ENCODE measurements around the gene SORCS2.

The SORCS2 gene

GRCh38 chr4:7286798-7287197 is 94.5 kb downstream of the SORCS2 start:
- Histone ChIP-seq H3K36me3 (ENCODE audit: control insufficient read depth in 1 of 2, insufficient read depth in 2 of 2, low read length in 2 of 2) (no peaks in the 10 kb centered on the region), H2AK5ac (ENCODE audit: low read length) (no peak overlapping the region), H2BK120ac (ENCODE audit: insufficient read depth, low read length, poor library complexity) (no peak overlapping the region), H3K27ac (ENCODE audit: low read depth, low read length) (no peak overlapping the region), H3K18ac (ENCODE audit: low read length) (no peak overlapping the region), H3K27me3 (ENCODE audit: insufficient read depth, low read length) (no peaks in the 10 kb centered on the region), H3K4me1 (ENCODE audit: control insufficient read depth in 1 of 2, insufficient read depth in 2 of 2, low read length in 2 of 2) (peaks cover 1 to 2% of the 10 kb centered on the region in 2 experiments), H2BK5ac (ENCODE audit: low read depth, low read length, poor library complexity) (no peak overlapping the region), H3K79me2 (ENCODE audit: control insufficient read depth, insufficient read depth, low read length, poor library complexity) (no peaks in the 10 kb centered on the region), H3K79me1 (ENCODE audit: low read length) (peaks cover 1% of the 10 kb centered on the region), H4K8ac (ENCODE audit: low read depth, low read length) (no peak overlapping the region), H3K14ac (ENCODE audit: low read length) (no peak overlapping the region), H4K12ac (ENCODE audit: low read depth, low read length) (no peak overlapping the region), H4K91ac (ENCODE audit: low read depth, low read length) (no peak overlapping the region), H3K9me3 (ENCODE audit: insufficient read depth, low read depth, low read length) (peaks cover 4% of the 10 kb centered on the region), H3K4me3 (ENCODE audit: low read depth, low read length) (no peak overlapping the region), H3K4ac (ENCODE audit: low read depth, low read length) (no peak overlapping the region), H2AFZ (ENCODE audit: insufficient read depth, low read length, poor library complexity) (no peak overlapping the region), H3K4me2 (ENCODE audit: low read length) (no peak overlapping the region), H2BK12ac (ENCODE audit: low read length) (no peak overlapping the region), H3K9ac (ENCODE audit: low read length) (no peak overlapping the region), H3K23ac (ENCODE audit: low read length) (no peak overlapping the region)
- no CpG with 5 or more reads among the region's 7 CpGs for WGBS (ENCODE audit: extremely low coverage, insufficient coverage, insufficient read length)
- no peak for DNase-seq

GRCh38 chr4:7287274-7287917 is 95.1 kb downstream of the SORCS2 start:
- no peak overlapping the region for H3K14ac ChIP-seq (ENCODE audit: low read length)
- no peak overlapping the region for H3K9ac ChIP-seq (ENCODE audit: low read length)
- H3K4ac ChIP-seq (ENCODE audit: low read depth, low read length) = no peak overlapping the region
- no peak for DNase-seq
- H3K4me3 ChIP-seq (ENCODE audit: low read depth, low read length) = no peak overlapping the region
- H3K4me2 ChIP-seq (ENCODE audit: low read length) = no peak overlapping the region
- no peak overlapping the region for H3K27ac ChIP-seq (ENCODE audit: low read depth, low read length)
- no peak overlapping the region for H4K12ac ChIP-seq (ENCODE audit: low read depth, low read length)
- H3K36me3 ChIP-seq (ENCODE audit: control insufficient read depth in 1 of 2, insufficient read depth in 2 of 2, low read length in 2 of 2) = no peaks in the 10 kb centered on the region
- no peak overlapping the region for H2AFZ ChIP-seq (ENCODE audit: insufficient read depth, low read length, poor library complexity)
- H3K9me3 ChIP-seq (ENCODE audit: insufficient read depth, low read depth, low read length) = peaks cover 4% of the 10 kb centered on the region
- H2BK120ac ChIP-seq (ENCODE audit: insufficient read depth, low read length, poor library complexity) = no peak overlapping the region
- no peak overlapping the region for H4K91ac ChIP-seq (ENCODE audit: low read depth, low read length)
- no peaks in the 10 kb centered on the region for H3K79me1 ChIP-seq (ENCODE audit: low read length)
- no peak overlapping the region for H2BK12ac ChIP-seq (ENCODE audit: low read length)
- no peak overlapping the region for H3K18ac ChIP-seq (ENCODE audit: low read length)
- no peak overlapping the region for H4K8ac ChIP-seq (ENCODE audit: low read depth, low read length)
- H2BK5ac ChIP-seq (ENCODE audit: low read depth, low read length, poor library complexity) = no peak overlapping the region
- H2AK5ac ChIP-seq (ENCODE audit: low read length) = no peak overlapping the region
- WGBS (ENCODE audit: extremely low coverage, insufficient coverage, insufficient read length) = no CpG with 5 or more reads among the region's 20 CpGs
- H3K23ac ChIP-seq (ENCODE audit: low read length) = no peak overlapping the region
- no peaks in the 10 kb centered on the region for H3K4me1 ChIP-seq (ENCODE audit: control insufficient read depth in 1 of 2, insufficient read depth in 2 of 2, low read length in 2 of 2)
- no peaks in the 10 kb centered on the region for H3K27me3 ChIP-seq (ENCODE audit: insufficient read depth, low read length)
- no peaks in the 10 kb centered on the region for H3K79me2 ChIP-seq (ENCODE audit: control insufficient read depth, insufficient read depth, low read length, poor library complexity)

- H3K79me1 ChIP-seq (ENCODE audit: low read length) = no peaks in the 10 kb centered on the region
- H3K4me3 ChIP-seq (ENCODE audit: low read depth, low read length) = no peak overlapping the region
- no peak overlapping the region for H2AFZ ChIP-seq (ENCODE audit: insufficient read depth, low read length, poor library complexity)
- no peaks in the 10 kb centered on the region for H3K27me3 ChIP-seq (ENCODE audit: insufficient read depth, low read length)
- H3K4me2 ChIP-seq (ENCODE audit: low read length) = no peak overlapping the region
- no peaks in the 10 kb centered on the region for H3K36me3 ChIP-seq (ENCODE audit: control insufficient read depth in 1 of 2, insufficient read depth in 2 of 2, low read length in 2 of 2)
- H4K8ac ChIP-seq (ENCODE audit: low read depth, low read length) = no peak overlapping the region
- no CpG with 5 or more reads among the region's 18 CpGs for WGBS (ENCODE audit: extremely low coverage, insufficient coverage, insufficient read length)
- H3K79me2 ChIP-seq (ENCODE audit: control insufficient read depth, insufficient read depth, low read length, poor library complexity) = no peaks in the 10 kb centered on the region
- no peak overlapping the region for H3K23ac ChIP-seq (ENCODE audit: low read length)
- H2BK12ac ChIP-seq (ENCODE audit: low read length) = no peak overlapping the region
- no peak overlapping the region for H2BK5ac ChIP-seq (ENCODE audit: low read depth, low read length, poor library complexity)
- H4K12ac ChIP-seq (ENCODE audit: low read depth, low read length) = no peak overlapping the region
- no peak overlapping the region for H3K4ac ChIP-seq (ENCODE audit: low read depth, low read length)
- no peak overlapping the region for H2BK120ac ChIP-seq (ENCODE audit: insufficient read depth, low read length, poor library complexity)
- H3K14ac ChIP-seq (ENCODE audit: low read length) = no peak overlapping the region
- DNase-seq = no peak
- no peak overlapping the region for H4K91ac ChIP-seq (ENCODE audit: low read depth, low read length)
- H3K9ac ChIP-seq (ENCODE audit: low read length) = no peak overlapping the region
- no peak overlapping the region for H2AK5ac ChIP-seq (ENCODE audit: low read length)
- H3K9me3 ChIP-seq (ENCODE audit: insufficient read depth, low read depth, low read length) = peaks cover 4% of the 10 kb centered on the region
- no peak overlapping the region for H3K27ac ChIP-seq (ENCODE audit: low read depth, low read length)
- no peaks in the 10 kb centered on the region for H3K4me1 ChIP-seq (ENCODE audit: control insufficient read depth in 1 of 2, insufficient read depth in 2 of 2, low read length in 2 of 2)
- H3K18ac ChIP-seq (ENCODE audit: low read length) = no peak overlapping the region
These were observed 95.6 kb downstream of the SORCS2 start for GRCh38 chr4:7287918-7288280.

- Histone ChIP-seq H3K18ac (ENCODE audit: low read length) (no peak overlapping the region), H3K4me1 (ENCODE audit: control insufficient read depth in 1 of 2, insufficient read depth in 2 of 2, low read length in 2 of 2) (no peaks in the 10 kb centered on the region), H3K4ac (ENCODE audit: low read depth, low read length) (no peak overlapping the region), H3K79me2 (ENCODE audit: control insufficient read depth, insufficient read depth, low read length, poor library complexity) (no peaks in the 10 kb centered on the region), H2AK5ac (ENCODE audit: low read length) (no peak overlapping the region), H2BK12ac (ENCODE audit: low read length) (no peak overlapping the region), H3K4me2 (ENCODE audit: low read length) (no peak overlapping the region), H3K9me3 (ENCODE audit: insufficient read depth, low read depth, low read length) (peaks cover 4% of the 10 kb centered on the region), H2BK120ac (ENCODE audit: insufficient read depth, low read length, poor library complexity) (no peak overlapping the region), H3K9ac (ENCODE audit: low read length) (no peak overlapping the region), H3K14ac (ENCODE audit: low read length) (no peak overlapping the region), H4K8ac (ENCODE audit: low read depth, low read length) (no peak overlapping the region), H3K4me3 (ENCODE audit: low read depth, low read length) (no peak overlapping the region), H3K36me3 (ENCODE audit: control insufficient read depth in 1 of 2, insufficient read depth in 2 of 2, low read length in 2 of 2) (no peaks in the 10 kb centered on the region), H2AFZ (ENCODE audit: insufficient read depth, low read length, poor library complexity) (no peak overlapping the region), H4K91ac (ENCODE audit: low read depth, low read length) (no peak overlapping the region), H4K12ac (ENCODE audit: low read depth, low read length) (no peak overlapping the region), H3K27ac (ENCODE audit: low read depth, low read length) (no peak overlapping the region), H3K79me1 (ENCODE audit: low read length) (no peaks in the 10 kb centered on the region), H3K23ac (ENCODE audit: low read length) (no peak overlapping the region), H2BK5ac (ENCODE audit: low read depth, low read length, poor library complexity) (no peak overlapping the region), H3K27me3 (ENCODE audit: insufficient read depth, low read length) (no peaks in the 10 kb centered on the region)
- no CpG with 5 or more reads among the region's 2 CpGs for whole genome bisulfite sequencing (ENCODE audit: extremely low coverage, insufficient coverage, insufficient read length)
- no peak for DNase-seq
These were observed 96.6 kb downstream of the SORCS2 start for GRCh38 chr4:7288751-7289523.

All from trophoblast cell (in vitro differentiated cells and primary cell).